Iris pigment epithelial cell (primary cell): ENCODE measurements around the gene SPOCK2.

Experiments used
- DNase-seq: peaks from one replicate; pipeline ENCODE4 v3.0.0-alpha.2; 2011; ENCODE audit warnings: low read depth

The SPOCK2 gene

DNA sequence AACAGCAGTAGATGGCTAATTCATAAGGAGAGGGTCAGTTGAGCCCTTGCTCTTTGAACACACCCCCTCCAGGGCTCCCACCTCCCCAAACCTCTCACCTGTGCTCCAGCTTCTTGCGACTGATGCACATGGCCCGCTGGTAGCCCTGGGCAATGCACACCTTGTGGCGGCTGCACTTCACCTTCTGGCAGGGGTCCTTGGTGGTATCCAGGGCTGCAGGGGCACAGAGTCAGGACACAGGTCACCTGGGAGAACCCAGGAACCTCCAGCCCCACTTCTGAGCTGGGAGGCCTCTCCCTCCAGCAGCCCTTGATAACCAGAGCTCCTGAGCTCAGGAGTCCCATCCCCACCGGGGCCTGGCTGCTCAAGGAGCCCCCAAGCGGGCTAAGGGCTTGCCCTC lies 16.3 kb downstream of the SPOCK2 start:
- DNase-seq = no peak

GRCh38 chr10:72069751-72070526 lies 18.4 kb downstream of the SPOCK2 start:
- no peak for DNase-seq

- peak; percentile 23 for DNase-seq
These were observed 19.4 kb downstream of the SPOCK2 start for GRCh38 chr10:72068901-72069446.

- DNase-seq = no peak
These were observed 20.1 kb downstream of the SPOCK2 start for GRCh38 chr10:72068126-72068765.

DNA sequence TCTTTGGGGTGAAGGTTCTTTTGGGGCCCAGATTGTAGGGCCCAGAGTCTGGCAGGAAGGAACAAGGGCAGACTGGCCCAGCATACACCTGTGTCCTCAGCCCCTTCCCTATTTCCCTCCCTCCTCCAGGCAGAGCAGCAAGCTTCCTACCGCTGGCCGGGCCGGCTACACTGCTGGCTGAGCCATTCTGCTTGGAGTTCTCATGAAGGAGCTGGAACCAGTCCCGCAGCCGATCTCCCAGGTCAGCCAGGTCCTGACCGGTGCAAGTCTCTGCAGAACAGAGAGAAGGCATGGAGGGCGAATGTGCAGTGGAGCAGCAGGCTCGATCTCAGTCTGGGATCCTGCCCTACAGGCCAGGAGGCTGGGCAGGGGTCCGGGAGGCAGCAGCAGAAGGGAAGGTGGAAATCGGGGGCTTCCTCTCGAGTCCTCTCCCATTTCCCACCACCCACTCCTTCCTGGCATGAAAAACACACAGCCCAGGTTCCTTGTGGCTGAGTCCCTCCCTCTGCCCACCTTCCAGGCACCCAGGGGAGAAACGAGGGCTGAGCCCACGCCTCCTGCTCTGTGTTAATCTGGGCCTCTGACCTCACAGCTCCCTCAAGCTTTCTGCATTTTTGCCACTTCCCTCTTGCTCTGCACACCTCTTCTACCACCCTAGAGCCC lies 20.8 kb downstream of the SPOCK2 start:
- DNase-seq = no peak

GRCh38 chr10:72066318-72067284 lies 21.8 kb downstream of the SPOCK2 start:
- DNase-seq = no peak

- DNase-seq = peak; percentile 27
These were observed 22.8 kb downstream of the SPOCK2 start for GRCh38 chr10:72065439-72066025.

- no peak for DNase-seq
These were observed 24.5 kb downstream of the SPOCK2 start for GRCh38 chr10:72063703-72064391.

GRCh38 chr10:72062832-72063702 lies 25.3 kb downstream of the SPOCK2 start:
- DNase-seq = no peak

DNA sequence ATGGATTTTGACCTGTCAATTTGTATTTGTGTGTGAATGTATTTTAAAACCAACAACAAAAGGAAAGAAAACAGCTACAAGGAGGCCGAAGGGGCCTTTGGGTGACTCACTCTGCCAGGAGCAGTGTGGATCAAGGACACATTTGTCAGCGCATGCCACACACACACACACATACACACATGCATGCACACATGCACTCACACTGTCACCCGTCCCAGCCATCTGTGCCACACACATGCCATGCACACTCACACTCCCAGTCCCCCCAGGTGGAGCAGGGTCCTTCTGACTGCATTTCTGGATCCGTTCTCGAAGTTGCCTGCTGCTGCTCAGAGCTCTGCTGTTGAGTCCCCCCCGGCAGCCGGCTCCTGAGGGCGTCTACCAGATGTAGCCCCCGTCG lies 26.0 kb downstream of the SPOCK2 start:
- peak; percentile 26 for DNase-seq

- DNase-seq = no peak
These were observed 26.4 kb downstream of the SPOCK2 start for GRCh38 chr10:72061930-72062329.

DNA sequence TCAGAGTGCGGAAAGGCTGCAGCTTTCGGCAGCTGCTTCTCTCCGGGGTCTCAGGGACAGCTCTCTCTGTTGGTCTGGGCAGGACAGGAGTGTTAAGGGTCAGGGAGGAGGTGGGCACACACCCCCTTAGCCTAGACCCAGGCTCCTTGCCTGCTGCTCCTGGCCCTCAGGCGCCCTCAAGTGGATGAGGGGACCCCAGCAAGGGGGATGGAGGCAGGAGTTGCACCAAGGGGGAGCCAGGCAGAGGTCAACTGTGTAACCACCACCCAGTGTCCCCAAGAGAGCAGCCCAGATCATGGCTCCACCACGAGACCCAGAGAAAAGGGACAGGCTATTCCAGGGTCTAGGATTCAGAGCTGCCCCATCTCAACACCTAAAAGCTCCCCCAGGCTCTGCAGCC lies 26.9 kb downstream of the SPOCK2 start:
- no peak for DNase-seq

DNA sequence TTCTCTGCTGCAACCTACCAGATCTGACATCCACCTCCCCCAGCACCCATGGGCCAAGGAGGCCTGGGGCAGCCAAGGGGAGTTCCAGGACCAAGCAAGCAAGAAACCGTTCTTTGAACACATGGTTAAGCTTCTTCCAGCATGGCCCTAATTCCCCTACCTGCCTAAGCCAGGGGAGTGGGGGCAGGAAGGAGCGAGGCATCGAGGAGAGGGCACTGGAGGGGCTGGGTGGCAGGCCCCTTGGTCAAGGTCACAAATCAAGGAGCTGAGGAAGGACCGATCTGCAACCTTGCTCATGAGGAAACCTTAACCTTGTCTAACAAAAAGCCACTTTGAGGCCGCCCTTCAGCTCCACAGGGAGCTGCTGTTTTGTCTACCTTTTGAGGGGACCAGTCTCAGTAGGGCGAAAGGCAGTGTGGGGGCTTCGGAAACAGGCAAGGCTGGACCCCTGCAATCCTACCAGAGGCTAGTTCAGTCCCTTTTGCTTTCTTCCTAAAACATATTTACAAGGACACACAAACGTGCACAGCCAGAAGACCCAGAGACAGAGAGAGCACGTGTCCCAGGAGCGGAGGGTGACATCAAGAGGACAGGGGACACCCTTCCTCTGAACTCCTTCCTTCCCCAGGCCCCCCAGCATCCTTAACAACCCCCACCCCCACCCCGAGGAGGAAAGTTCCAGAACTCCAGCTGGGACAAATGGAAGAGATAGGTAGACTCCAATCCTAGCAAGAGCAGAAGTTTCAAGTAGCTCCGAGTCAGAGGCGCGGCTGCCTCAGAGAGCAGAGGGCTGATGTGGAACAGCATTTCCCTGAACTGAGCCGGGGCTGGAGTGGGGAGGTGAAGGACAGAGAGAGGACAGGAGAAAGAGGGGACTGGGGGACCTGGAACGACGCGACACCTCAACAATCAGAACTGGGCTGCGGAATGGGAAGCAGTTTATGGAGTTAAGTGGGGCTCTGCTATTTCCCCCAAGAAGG lies 28.2 kb downstream of the SPOCK2 start:
- DNase-seq = no peak

- DNase-seq = peak; percentile 14
These were observed 29.1 kb downstream of the SPOCK2 start for GRCh38 chr10:72058989-72059842.

DNA sequence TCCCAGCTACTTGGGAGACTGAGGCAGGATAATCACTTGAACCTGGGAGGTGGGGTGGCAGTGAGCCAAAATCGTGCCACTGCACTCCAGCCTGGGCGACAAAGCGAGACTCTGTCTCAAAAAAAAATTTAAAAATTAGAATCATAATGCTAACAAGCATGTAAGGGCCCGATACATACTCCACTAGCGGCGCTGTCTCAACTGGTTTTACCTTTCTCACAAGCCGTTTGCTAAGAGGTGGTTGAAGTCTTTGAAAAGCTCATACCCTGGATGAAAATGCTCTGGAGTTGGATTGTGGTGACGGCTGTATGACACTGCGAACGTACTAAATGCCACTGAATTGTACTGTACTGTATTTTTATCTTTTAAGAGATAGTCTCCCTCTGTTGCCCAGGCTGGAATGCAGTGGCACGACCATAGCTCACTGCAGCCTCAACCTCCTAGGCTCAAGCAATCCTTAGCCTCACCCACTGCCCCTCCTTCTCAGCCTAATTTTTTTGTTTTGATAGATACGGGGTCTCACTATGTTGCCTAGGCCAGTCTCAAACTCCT lies 29.9 kb downstream of the SPOCK2 start:
- no peak for DNase-seq

DNA sequence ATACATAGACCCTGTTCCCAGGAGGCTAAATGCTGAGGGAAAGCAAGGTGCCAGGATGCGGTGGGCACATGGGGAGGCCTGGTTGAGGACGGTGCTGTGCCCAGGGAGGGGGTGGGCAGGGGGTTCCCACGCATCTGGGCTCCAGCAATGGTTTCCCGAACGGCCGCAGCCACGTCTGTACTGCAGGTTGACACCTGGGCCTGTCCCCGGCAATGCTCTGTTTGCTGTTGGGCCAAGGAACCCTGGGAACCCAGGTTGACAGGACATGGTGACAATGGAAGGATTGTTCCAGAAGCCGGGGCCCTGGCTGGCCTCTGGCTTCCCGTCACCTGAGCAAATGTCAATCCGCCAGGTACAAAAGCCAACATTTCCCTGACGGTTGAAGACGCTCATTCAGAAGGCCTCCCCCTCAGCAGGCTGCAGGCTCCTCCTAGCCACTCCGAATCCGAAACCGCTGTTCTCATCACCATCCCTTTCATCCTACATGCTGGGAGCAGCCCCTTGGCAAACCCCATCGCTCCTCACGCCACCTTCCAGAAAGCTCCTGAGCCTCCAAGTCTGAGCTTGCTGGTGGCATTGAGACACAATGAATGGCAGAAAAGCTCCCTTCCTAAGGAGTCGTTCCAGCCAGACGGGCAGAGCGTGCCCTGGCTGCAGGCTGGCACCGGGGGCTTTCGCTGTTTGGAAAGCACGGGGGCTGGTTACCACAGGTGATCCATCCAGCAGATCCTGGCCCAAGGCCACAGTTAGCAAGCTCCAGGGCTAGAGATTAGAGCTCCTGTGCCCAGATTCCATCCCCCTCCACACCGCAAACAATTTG lies 31.2 kb downstream of the SPOCK2 start:
- no peak for DNase-seq
